Erythroblast (primary cell): Measurements from ENCODE around the gene YDJC.

Experiments
- GATA1 ChIP-seq: IDR thresholded peaks from 2 replicates; pipeline ENCODE4 v1.6.1; 2011; ENCODE audit warnings: low read depth, mild to moderate bottlenecking, control low read depth, low read length, moderate library complexity
- POLR2A ChIP-seq: IDR thresholded peaks from 2 replicates; pipeline ENCODE4 v1.6.1; 2011; ENCODE audit warnings: mild to moderate bottlenecking, low read length

DNA sequence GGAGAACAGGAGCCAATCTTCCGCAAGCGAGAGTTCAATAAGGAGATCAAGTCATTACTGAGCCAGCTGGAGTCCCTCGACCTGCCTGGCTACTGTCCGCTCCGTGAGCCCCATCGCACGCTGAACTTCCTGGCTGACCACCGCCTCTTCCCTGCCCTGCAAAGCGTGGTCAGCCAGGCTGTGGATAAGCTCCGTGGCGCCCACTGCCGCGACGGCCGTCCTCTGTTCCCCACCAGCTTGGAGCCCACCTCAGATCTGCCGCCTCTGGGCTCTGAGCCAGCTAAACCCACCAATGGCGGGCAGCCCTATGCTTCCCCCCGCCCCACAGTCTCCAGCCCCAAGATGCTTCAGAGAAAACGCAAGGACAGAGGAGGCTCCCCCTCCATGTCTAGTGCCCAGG is 5.0 kb upstream of the YDJC start:
- TF ChIP-seq POLR2A (no peak), GATA1 (no peak)
